ENCODE data around the gene EXD2.
A peak's percentile ranks its signal among the peaks of the same experiment; 100 is the strongest.

EXD2 gene

GRCh38 chr14:69259168-69259526 lies 67.8 kb downstream of the EXD2 start:
- H3K27ac ChIP-seq, result no peak overlapping the region
- no peak for TF ChIP-seq CTCF (conservative IDR thresholded peaks at IDR 0.05)
- no peak for TF ChIP-seq ZFX (IDR thresholded peaks at IDR 0.05)

GRCh38 chr14:69259527-69260189 lies 68.4 kb downstream of the EXD2 start, which contains the start of gene GALNT16:
Gene GALNT16 (plus strand): TSS chr14:69260158. CDS start chr14:69260291, 133 bp downstream.
- TF ChIP-seq CTCF (conservative IDR thresholded peaks at IDR 0.05) (no peak; the same call in 1 of the 2 replicates), ZFX (IDR thresholded peaks at IDR 0.05) (no peak)

GRCh38 chr14:69260190-69260860 lies 69.0 kb downstream of the EXD2 start:
- TF ChIP-seq ZFX (IDR thresholded peaks at IDR 0.05), result no peak
- H3K27ac ChIP-seq, result no peak overlapping the region

More at GRCh38 chr14:69259527-69260189, 68.4 kb downstream of the EXD2 start, which contains the start of gene GALNT16:
- no peak within 1 kb of the TSS for H3K27ac ChIP-seq

GRCh38 chr14:69260861-69261564 lies 69.7 kb downstream of the EXD2 start:
- TF ChIP-seq ZFX (IDR thresholded peaks at IDR 0.05) (no peak), CTCF (conservative IDR thresholded peaks at IDR 0.05) (peak; percentile 91)

DNA sequence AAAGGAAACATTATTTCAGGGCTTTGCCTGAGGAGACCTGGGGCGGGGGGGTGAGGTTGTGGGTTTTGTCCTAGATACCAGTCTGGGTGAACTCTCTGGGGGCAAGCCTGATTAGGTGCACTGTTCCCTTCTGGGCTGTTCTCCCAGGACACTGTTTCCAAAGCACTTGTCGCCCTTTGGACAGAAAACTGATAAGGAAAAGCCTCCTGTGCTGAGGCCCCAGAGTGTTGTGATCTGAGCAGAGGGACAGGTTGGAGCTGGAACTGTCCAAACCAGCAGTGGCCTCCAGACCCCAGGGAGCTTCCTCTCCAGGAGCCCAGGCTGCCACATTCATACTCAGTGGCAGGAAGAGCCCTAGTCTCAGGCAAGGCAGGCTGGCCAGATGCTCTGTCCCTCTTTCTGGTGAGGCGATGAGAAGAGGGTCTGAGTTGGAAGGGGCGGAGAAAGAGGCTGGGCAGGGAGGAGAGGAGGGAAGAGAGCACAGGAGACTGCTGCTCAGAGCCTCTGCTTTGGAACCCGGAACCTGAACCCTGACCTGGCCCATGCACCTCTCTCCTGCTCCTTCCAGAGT lies 70.5 kb downstream of the EXD2 start:
- H3K27ac ChIP-seq, result no peak overlapping the region
- TF ChIP-seq ZFX (IDR thresholded peaks at IDR 0.05), result no peak
- no peak for TF ChIP-seq CTCF (conservative IDR thresholded peaks at IDR 0.05)

More at GRCh38 chr14:69260861-69261564, 69.7 kb downstream of the EXD2 start:
- H3K27ac ChIP-seq, result no peak overlapping the region

- TF ChIP-seq CTCF (conservative IDR thresholded peaks at IDR 0.05) (no peak), ZFX (IDR thresholded peaks at IDR 0.05) (no peak)
- H3K27ac ChIP-seq, result no peak overlapping the region
These were observed 71.2 kb downstream of the EXD2 start for GRCh38 chr14:69262516-69262915.

GRCh38 chr14:69263364-69263763 lies 72.1 kb downstream of the EXD2 start:
- H3K27ac ChIP-seq, result no peak overlapping the region
- TF ChIP-seq CTCF (conservative IDR thresholded peaks at IDR 0.05) (no peak), ZFX (IDR thresholded peaks at IDR 0.05) (no peak)
